Mucosa of rectum (tissue), 2 donors: ENCODE data around the gene AHCYL2.

Source experiments
- H3K27ac ChIP-seq, 2 donors: one replicate each; pipeline ENCODE4 v1.7.0; 2013; ENCODE audit warnings: inconsistent platforms in 2 of 2, low read depth in 2 of 2, low read length in 2 of 2
- H3K27me3 ChIP-seq, 2 donors: one replicate each; pipeline ENCODE4 v1.7.0; 2013; ENCODE audit warnings: low read length in 2 of 2; ENCODE audit not compliant: control insufficient read depth in 2 of 2, insufficient read depth in 2 of 2
- H3K36me3 ChIP-seq, 2 donors: one replicate each; pipeline ENCODE4 v1.7.0; 2013; ENCODE audit warnings: low read length in 2 of 2; ENCODE audit not compliant: control insufficient read depth in 2 of 2, insufficient read depth in 2 of 2
- H3K4me1 ChIP-seq, 2 donors: one replicate each; pipeline ENCODE4 v1.7.0; 2013; ENCODE audit warnings: low read length in 2 of 2, mild to moderate bottlenecking in 1 of 2; ENCODE audit not compliant: control insufficient read depth in 2 of 2, insufficient read depth in 2 of 2
- H3K4me3 ChIP-seq, 2 donors: one replicate each; pipeline ENCODE4 v1.7.0; 2013; ENCODE audit warnings: low read length in 2 of 2
- H3K9ac ChIP-seq, 2 donors: one replicate each; pipeline ENCODE4 v1.7.0; 2013; ENCODE audit warnings: low read length in 2 of 2, low read depth in 1 of 2, mild to moderate bottlenecking in 1 of 2
- H3K9me3 ChIP-seq, 2 donors: one replicate each; pipeline ENCODE4 v1.7.0; 2013; ENCODE audit warnings: low read length in 2 of 2; ENCODE audit not compliant: control insufficient read depth in 2 of 2
- donor health status: healthy.
- donor health status: Normal muscosa, but diverticular disease.

AHCYL2 gene

DNA sequence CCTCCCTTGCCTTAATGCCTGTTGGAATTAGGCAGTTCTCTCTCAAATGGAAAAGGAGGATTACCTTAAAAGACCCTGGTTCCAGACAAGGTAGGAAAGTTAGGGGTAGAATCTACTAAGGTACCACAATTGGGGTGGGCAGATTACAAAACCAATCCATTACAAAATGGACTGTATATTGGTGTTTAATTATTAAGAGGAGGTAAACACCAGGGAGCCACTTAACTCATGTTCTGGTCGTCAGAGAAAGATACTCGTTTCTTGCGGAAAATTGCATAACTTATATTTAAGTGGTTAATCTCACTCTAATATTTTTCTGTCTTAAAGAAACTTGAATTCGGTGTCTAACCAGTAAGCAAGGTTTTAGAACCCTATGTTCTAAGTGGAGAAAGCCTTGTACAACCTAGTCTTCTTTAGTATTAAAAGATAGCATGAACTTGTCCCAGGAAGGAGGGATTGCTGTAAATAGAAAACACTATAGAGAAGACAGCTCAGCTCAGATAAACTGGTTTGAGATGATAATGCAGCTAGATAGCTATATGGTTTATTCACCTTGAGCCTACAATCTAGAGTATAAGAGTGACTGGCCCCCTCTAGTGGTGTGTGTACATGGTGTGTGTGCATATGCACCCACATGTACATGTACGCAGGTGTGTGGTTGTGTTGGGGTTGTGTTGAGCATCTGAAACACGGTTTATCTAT lies 151.4 kb downstream of the AHCYL2 start:
- no peak overlapping the region for H3K27ac ChIP-seq
- H3K4me1 ChIP-seq: peaks cover 2 to 12% of the 10 kb centered on the region in 2 donors
- H3K9ac ChIP-seq: no peak overlapping the region
- no peaks in the 10 kb centered on the region for H3K9me3 ChIP-seq
- no peaks in the 10 kb centered on the region for H3K27me3 ChIP-seq
- H3K36me3 ChIP-seq: peaks cover 13 to 21% of the 10 kb centered on the region in 2 donors
- H3K4me3 ChIP-seq: no peak overlapping the region

DNA sequence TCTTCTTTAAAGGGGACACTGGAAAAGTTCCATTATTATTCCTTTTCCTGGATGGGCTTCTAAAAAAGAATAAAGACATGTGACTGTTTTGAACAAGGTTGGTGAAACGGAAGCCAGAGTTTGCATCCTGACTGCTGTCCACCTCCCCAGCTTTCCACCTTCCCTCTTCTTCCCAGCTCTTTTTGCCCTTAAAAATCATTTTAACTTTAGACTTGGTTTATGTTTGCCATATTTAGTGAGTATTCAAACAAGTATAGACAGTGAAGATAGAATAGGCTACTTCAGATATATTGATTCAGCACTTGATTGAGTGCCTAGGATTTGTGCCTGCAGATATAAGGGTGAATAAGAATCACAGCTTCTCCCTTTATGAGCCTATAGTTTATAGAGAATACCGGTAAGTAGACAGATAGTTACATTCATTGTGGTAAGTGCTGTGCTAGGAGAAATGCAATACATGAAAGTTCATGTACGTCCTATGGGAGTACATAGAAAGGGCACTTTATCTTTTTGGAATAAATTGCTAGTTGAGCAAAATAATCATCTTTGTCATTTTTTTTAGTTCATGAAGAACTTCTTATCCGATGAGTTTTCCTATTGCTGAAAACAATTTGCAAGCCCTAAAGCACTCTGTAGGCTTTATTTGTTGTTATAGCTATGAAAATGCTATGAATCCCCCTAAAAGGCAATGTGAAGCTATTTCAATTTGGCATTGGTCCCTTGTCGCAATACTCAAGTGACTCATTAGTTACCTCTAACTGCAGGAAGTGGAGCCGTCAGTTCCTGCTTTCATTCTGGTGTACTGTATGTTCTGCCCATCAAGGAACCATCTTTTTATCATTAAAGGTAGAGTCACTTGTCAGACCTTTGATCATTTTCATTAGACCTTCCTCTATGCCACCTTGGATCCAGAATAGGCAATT lies 152.2 kb downstream of the AHCYL2 start:
- no peak overlapping the region for H3K27ac ChIP-seq
- peaks cover 0 to 12% of the 10 kb centered on the region in 2 donors for H3K4me1 ChIP-seq
- H3K36me3 ChIP-seq: peaks cover 20 to 28% of the 10 kb centered on the region in 2 donors
- no peak overlapping the region for H3K9ac ChIP-seq
- H3K27me3 ChIP-seq: no peaks in the 10 kb centered on the region
- no peak overlapping the region for H3K4me3 ChIP-seq
- H3K9me3 ChIP-seq: no peaks in the 10 kb centered on the region

DNA sequence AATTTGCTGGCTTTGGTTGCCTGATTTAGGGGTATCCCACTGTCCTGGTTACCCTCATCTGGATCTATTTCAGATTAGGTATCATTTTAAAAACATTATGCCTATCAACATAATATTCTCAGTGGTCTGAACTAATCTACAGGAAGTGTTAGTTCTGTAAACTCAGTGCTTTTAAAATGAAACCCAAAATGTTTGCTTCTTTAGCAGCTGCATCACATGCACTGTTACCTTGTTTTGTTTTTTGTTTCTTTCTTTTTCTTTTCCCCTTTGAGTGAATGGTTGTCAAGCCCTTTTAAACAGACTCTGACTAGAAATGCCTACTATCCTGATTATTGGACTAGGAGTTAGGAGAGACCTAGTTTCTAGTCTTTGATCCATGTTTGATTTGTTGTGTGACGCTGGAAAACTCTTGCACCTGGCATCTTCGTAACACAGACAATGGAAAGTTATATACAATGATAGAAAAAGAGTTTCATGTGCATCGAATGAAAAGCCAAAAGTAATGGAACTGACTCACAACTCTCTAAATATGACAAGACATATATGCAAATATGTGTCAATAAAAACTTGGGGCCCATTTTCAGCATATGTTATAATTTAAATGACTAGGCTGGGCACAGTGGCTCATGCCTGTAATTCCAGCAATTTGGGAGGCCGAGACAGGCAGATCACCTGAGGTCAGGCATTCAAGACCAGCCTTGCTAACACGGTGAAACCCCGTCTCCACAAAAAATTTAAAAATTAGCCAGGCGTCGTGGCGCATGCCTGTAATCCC lies 157.1 kb downstream of the AHCYL2 start:
- H3K9me3 ChIP-seq: no peaks in the 10 kb centered on the region
- H3K27me3 ChIP-seq: no peaks in the 10 kb centered on the region
- H3K4me1 ChIP-seq: peaks cover 0 to 6% of the 10 kb centered on the region in 2 donors
- peaks cover 26 to 35% of the 10 kb centered on the region in 2 donors for H3K36me3 ChIP-seq
- no peak overlapping the region for H3K27ac ChIP-seq
- H3K9ac ChIP-seq: no peak overlapping the region
- H3K4me3 ChIP-seq: no peak overlapping the region

- Histone ChIP-seq H3K9ac (no peak overlapping the region), H3K27me3 (no peaks in the 10 kb centered on the region), H3K9me3 (no peaks in the 10 kb centered on the region), H3K27ac (no peak overlapping the region), H3K4me3 (no peak overlapping the region), H3K36me3 (peaks cover 35 to 39% of the 10 kb centered on the region in 2 donors), H3K4me1 (no peaks in the 10 kb centered on the region)
Measured at GRCh38 chr7:129383542-129384132, 158.8 kb downstream of the AHCYL2 start.

- H3K9ac ChIP-seq: no peak overlapping the region
- H3K9me3 ChIP-seq: no peaks in the 10 kb centered on the region
- no peaks in the 10 kb centered on the region for H3K4me1 ChIP-seq
- no peaks in the 10 kb centered on the region for H3K27me3 ChIP-seq
- peaks cover 37 to 41% of the 10 kb centered on the region in 2 donors for H3K36me3 ChIP-seq
- H3K27ac ChIP-seq: no peak overlapping the region
- H3K4me3 ChIP-seq: no peak overlapping the region
Measured at GRCh38 chr7:129385116-129385515, 160.3 kb downstream of the AHCYL2 start.

- Histone ChIP-seq H3K4me3 (no peak overlapping the region), H3K9ac (no peak overlapping the region), H3K36me3 (peaks cover 39 to 40% of the 10 kb centered on the region in 2 donors), H3K27me3 (no peaks in the 10 kb centered on the region), H3K4me1 (no peaks in the 10 kb centered on the region), H3K9me3 (no peaks in the 10 kb centered on the region), H3K27ac (no peak overlapping the region)
Measured at GRCh38 chr7:129385598-129385997, 160.8 kb downstream of the AHCYL2 start.

DNA sequence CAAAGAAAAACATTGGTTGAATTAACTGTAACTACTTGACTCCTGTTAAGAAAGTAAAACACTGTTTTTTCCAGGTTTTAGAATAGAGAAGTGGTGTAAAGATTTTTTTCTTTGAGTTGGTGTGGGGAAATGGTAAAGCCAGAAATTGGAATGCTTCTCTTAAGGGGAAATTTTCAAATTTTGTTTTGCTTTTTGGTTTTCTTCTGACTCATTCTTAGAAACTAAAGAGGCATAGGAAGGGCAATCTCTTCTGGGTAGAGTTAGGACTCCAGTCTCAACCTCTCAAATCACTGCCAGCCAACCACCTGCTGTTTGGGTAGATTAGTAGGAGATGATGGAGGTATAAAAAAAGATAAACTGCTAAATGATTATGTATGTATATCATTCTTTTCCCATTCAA lies 161.7 kb downstream of the AHCYL2 start:
- H3K36me3 ChIP-seq: peaks cover 33 to 38% of the 10 kb centered on the region in 2 donors
- H3K9me3 ChIP-seq: no peaks in the 10 kb centered on the region
- no peak overlapping the region for H3K27ac ChIP-seq
- H3K9ac ChIP-seq: no peak overlapping the region
- H3K4me3 ChIP-seq: no peak overlapping the region
- H3K4me1 ChIP-seq: no peaks in the 10 kb centered on the region
- no peaks in the 10 kb centered on the region for H3K27me3 ChIP-seq

- H3K4me3 ChIP-seq: no peak overlapping the region
- H3K9ac ChIP-seq: no peak overlapping the region
- peaks cover 30 to 40% of the 10 kb centered on the region in 2 donors for H3K36me3 ChIP-seq
- no peaks in the 10 kb centered on the region for H3K27me3 ChIP-seq
- no peak overlapping the region for H3K27ac ChIP-seq
- no peaks in the 10 kb centered on the region for H3K4me1 ChIP-seq
- H3K9me3 ChIP-seq: no peaks in the 10 kb centered on the region
Measured at GRCh38 chr7:129387537-129387936, 162.7 kb downstream of the AHCYL2 start.

DNA sequence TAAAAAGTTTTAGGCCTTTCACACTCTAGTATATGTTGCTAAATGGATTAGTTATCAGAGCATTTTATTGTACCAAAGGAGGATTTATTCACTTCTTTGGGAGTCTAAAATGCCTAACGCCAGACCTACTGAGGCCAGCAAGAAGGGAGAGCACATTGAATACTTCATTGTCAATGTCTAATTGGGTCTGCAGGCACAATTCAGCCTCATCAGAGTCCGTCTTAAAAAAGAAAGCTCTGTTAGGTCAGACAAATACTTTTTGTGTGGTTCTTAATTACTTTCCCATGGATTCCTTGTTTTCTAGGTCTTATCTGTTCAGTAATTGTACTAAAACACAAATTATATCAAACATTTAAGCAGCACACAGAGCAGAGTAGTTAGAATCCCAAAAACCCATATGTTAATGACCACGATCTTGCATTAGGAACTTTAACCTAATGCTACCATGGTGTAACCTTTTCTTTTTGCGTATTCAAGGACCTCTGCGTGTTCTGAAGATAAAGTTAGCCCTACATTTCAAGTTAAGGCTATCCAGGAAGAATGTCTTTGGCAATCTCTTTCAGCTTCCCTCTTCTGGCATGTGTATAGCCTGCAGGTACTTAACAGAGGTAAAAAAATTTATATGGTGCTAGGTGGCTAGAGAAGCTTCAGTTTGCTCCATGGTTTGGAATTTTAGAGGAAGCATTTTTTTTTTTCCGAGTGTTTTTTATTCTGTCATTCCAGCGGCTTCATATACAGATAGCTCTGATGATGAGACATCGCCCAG lies 163.7 kb downstream of the AHCYL2 start:
- no peak overlapping the region for H3K4me3 ChIP-seq
- H3K9ac ChIP-seq: no peak overlapping the region
- H3K4me1 ChIP-seq: no peaks in the 10 kb centered on the region
- peaks cover 34 to 44% of the 10 kb centered on the region in 2 donors for H3K36me3 ChIP-seq
- H3K27me3 ChIP-seq: no peaks in the 10 kb centered on the region
- H3K9me3 ChIP-seq: no peaks in the 10 kb centered on the region
- H3K27ac ChIP-seq: no peak overlapping the region
